GM18861 (cell line): ENCODE results near the gene TENT4A.

ENCODE experiments used
- ATAC-seq: cut with Tn5 transposase; IDR thresholded peaks from one replicate; pipeline ENCODE4 v1.9.1; 2021; ENCODE audit not compliant: unreplicated experiment

Gene TENT4A

GRCh38 chr5:6717247-6717646, 4.0 kb downstream of the TENT4A start:
- ATAC-seq = no peak

GRCh38 chr5:6717687-6718086, 4.5 kb downstream of the TENT4A start:
- ATAC-seq = no peak

GRCh38 chr5:6718161-6718681, 5.0 kb downstream of the TENT4A start:
- no peak for ATAC-seq

GRCh38 chr5:6718718-6719117, 5.5 kb downstream of the TENT4A start:
- ATAC-seq = no peak

GRCh38 chr5:6719417-6719816, 6.2 kb downstream of the TENT4A start:
- no peak for ATAC-seq

DNA sequence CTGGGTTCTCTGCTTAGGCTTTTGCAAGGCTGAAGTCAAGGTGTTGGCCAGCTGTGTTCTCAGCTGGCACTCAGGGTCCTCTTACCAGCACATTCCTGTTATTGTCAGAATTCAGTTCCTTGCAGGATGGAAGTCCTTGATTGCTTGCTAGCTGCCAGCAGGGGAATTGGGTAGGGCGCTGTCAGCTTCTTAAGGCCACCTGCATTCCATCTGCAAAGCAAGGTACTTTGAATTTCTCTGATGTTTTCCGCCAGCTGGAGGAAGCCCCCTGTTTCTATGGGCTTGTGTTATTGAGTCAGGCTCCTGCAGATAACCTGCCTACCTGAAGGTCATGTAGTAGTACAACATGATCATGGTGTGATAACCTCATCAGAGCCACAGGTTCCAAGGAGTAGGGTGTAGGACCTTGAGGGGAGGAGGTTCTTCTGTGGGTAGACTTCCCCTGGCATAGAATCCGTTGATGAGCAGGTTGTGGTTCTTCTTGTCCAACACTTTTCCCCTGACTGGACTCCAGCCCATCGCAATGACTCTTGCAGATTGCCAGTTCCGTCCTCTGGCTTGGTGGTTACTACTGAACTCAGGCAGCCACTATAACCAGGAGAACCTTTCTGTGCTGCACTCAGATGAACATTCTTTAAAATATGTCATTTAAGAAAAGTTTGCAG, 6.8 kb downstream of the TENT4A start:
- no peak for ATAC-seq

GRCh38 chr5:6720561-6720921, 7.3 kb downstream of the TENT4A start:
- no peak for ATAC-seq

- no peak for ATAC-seq
These were observed 8.2 kb downstream of the TENT4A start for GRCh38 chr5:6721442-6721841.

GRCh38 chr5:6722015-6722414, 8.8 kb downstream of the TENT4A start:
- ATAC-seq = peak; percentile 37

DNA sequence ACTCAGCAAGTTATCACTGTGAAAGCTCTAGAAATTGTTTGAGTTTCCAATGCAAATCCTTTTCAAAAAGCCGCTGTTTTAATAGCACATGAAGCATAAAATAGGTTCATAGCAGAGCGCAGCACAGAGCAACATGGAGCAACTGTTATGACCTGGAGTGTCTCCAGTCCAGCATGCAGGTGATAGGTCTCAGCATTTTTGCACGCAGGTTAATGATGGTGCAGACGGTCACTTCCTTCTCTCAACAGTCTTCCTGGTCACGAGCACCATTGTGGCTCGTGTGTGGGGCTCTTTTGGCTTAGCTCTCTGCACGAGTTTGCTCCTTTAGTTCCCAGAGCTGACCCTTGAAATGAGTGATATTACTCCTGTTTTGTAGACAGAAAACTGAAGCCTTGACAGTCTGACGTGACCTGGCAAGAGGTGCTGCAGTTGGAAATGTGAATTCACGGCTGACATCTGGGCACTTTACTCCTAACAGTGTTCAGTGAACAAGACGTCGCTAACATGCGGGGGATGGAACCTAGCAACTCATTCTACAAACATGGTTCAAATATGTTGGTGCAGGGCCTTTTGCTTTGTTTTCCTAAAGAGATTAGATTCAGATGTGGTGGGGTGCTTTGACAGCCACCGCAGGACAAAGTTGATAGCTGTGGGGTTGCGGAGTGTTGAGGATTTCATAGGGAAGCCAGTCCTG, 10.0 kb downstream of the TENT4A start:
- ATAC-seq = no peak

DNA sequence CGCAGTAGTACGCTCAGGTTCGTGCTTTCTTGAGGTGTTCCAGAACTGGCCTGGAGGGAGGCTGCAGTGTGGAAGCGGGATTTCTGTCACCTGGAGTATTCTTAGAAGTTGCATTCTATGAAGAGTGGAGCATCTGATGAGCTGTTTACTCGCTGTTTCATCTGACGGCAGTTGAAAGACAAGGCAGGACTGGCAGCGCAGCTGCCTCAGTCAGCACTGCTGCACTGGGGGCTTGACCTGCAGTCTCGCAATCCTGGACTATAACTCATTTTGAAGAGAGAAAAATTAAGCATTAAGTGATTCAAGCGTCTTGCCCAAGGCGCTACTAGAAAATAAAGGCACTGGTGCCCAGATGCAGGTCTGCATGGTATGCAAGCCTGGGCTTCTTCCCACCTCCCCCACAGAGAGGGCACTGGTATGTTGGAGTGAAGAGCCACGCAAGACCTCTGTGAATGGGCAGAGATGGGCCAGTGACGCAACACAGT, 10.6 kb downstream of the TENT4A start:
- ATAC-seq = no peak

- ATAC-seq = no peak
These were observed 11.2 kb downstream of the TENT4A start for GRCh38 chr5:6724321-6724929.

DNA sequence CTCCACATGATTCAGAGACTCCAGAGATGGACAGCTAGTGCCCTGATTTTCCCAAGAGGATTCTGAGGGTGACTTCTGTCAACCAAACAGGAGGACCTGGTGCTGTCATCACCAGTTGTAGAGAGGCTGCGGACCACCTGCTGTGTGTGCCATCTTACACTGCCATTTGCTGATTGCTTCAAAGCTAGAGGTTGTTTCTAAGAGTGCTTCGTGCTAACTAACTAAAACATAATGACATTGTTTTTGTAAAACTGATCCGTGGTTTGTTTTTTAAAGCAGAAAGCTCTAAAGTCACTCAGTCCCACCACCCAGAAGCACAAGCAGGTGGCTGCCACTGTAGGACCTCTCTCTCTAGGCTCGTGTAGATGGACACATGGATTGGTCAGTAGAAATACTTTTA, 12.2 kb downstream of the TENT4A start:
- no peak for ATAC-seq

DNA sequence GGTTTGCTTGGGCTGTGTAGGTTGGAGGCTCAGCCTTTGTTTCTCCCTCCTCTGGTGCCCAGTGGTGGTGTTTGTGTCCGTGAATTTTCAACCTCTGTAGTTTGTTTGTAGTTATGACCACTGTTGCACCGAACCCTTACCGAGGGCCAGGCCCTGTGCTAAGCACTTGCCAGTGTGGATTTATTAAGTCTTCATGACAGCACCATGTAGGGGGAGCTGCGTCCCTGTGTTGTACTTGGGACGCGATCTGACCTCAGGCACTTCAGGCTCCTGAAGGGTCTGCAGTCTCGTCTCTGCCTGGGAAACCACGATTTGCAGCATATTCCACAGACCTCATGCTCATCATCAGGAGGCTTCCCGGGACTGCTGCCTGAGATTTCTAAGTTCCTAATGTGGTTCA, 12.8 kb downstream of the TENT4A start:
- no peak for ATAC-seq

GRCh38 chr5:6727231-6727630, 14.0 kb downstream of the TENT4A start:
- no peak for ATAC-seq

DNA sequence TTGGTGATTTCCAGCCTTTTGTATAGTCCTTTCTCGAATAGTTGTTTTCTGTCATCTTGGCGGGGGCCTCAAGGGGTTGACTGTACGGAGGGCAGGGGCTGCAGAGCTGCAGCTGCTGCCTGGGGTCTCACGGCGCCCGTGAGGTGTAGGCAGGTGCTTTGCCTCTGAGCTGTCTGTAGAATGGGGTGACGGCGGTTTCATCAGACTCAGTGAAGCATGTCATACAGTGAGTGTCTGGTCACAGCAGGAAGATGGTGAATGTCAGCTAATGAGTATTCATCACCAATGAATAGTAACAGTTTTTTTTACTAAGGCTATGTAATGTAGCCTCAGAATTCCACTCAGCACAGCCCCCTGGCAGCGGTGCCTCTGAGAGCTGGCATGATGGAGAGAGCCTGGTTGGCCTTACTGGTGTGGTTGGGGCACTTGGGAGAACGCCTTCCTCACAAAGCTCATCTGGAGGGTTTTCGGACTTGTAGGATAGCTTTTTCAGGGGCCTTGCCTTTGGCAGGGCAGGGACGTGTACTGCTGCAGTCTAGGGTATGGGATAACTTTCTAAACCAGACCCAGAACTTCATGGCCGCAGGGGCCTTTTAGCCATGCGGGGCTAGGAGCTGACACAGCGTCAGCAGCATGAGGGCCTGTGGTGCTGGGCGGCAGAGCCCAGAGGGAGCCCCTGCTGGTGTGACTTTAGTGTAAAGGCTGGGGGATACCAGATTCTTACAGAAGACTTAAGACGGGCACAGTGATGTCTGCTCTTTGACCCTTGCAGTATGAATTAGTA, 15.0 kb downstream of the TENT4A start:
- ATAC-seq = peak; percentile 67

DNA sequence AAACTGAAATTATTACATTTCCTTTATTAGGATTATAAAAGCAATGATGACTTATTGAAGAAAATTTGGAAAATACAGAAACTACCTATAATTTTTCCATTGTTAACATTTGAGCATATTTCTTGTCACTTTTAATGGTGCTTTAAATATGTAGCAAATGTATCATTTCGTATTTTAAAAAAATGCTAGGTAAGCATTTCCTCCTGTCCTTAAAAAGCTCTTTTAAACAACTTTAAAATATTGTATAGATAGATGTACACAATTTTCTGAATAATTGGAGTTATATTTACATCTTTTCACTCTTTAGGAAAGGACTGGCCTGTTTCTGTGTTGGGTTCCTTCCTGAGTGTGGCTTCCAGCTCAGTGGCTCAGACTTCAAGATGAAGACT, 15.6 kb downstream of the TENT4A start:
- no peak for ATAC-seq

DNA sequence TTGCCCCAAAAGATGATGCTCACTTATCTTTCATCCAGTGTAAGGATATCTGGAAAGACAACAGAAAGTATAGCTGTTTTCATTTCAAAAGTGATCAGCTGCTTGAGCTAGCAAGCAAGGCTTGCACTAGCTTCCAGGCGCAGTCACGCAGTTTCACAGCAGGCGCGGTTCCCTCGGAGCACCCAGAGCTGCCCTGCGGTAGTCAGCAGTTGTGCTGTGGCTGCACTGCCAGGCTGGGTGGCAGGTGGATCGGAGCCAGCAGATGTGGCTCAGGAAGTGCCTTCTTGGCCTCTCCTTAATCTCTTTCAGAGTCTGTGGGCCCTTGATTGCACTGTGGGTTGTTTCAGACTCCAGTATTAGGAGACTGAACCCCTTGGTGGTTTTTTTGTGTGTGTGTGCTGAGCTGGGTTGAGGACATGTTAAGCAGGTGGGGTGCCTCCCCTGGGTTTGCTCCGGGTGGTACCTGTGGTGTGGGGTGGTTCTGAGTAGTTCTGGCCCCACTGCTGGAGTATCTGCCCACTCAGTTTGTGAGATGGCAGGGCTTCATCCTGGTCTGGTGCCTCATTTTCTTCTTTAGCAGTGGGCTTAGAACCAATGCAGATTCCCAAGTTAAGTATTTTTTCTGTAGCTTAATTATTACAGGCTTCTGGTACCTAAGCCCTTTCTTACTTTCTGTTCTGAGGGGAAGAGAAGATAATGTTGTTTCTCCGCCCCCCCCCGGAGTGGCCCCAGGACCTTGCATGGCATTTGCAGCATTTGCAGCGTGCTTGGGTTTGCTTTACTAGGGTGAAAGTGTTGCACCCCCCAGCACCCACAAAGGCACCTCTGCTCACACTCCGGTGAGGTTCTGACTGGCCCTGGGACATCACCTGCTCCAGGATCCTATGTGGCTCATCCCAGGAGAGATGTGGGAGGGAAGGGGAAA, 16.4 kb downstream of the TENT4A start:
- no peak for ATAC-seq

DNA sequence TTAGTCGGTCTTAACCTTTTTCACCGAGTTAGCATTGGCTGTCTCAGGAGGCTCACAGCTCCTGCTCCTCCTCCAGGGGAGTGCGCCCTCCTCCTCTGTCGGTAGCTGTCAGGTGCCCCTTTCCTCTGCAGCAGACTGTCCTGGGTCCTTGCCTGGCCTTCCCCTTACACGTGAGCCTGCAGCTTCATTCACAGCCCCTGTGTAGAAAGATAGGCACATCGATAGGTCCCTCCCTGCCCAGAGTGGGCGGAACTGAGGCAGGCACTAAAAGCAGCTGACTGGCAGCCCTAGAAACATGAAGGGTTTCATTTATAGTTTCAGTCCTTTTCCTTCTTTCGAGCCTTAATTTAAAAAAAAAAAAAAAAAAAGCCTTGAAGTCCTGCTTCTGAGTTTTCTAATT, 17.2 kb downstream of the TENT4A start:
- ATAC-seq = peak; percentile 38

GRCh38 chr5:6730807-6731206, 17.6 kb downstream of the TENT4A start:
- ATAC-seq = peak; percentile 24
